Measurements from ENCODE around the gene RHOD. TPM values are rescaled to one million over a fixed set of nuclear protein-coding genes. Genes with fewer than 3 reads are reported as not detected.

RHOD gene
- polyA plus RNA-seq, 1 donor from 2014 or later = not detected

- Histone ChIP-seq H2AFZ (ENCODE audit: low read depth, low read length) (no peak overlapping the region), H3K4me3 (ENCODE audit: low read length) (no peak overlapping the region), H3F3A (ENCODE audit: insufficient read depth, low read length, poor library complexity, severe bottlenecking) (no peaks in the 10 kb centered on the region), H3K4me2 (ENCODE audit: low read length) (no peak overlapping the region), H3K27me3 (ENCODE audit: insufficient read depth, low read depth, low read length) (no peaks in the 10 kb centered on the region), H3K27ac (ENCODE audit: low read length) (no peak overlapping the region), H3K36me3 (ENCODE audit: insufficient read depth, low read length) (no peaks in the 10 kb centered on the region), H3K9me3 (ENCODE audit: low read length) (no peaks in the 10 kb centered on the region), H3K79me2 (replicated peaks; ENCODE audit: insufficient read depth, low read length) (no peaks in the 10 kb centered on the region), H3K9ac (ENCODE audit: low read length) (no peak overlapping the region), H3K9me2 (ENCODE audit: insufficient read depth, low read length) (no peaks in the 10 kb centered on the region), H4K20me1 (ENCODE audit: insufficient read depth) (no peaks in the 10 kb centered on the region)
- TF ChIP-seq POLR2AphosphoS5 (IDR thresholded peaks at IDR 0.05) (no peak), TAF1 (IDR thresholded peaks at IDR 0.05; ENCODE audit: low read depth) (no peak), MXI1 (conservative IDR thresholded peaks at IDR 0.05; ENCODE audit: poor library complexity, severe bottlenecking) (no peak)
Measured at GRCh38 chr11:67043572-67044349, 12.9 kb upstream of the RHOD start.

- no peaks in the 10 kb centered on the region for H3K9me3 ChIP-seq (ENCODE audit: low read length)
- H2AFZ ChIP-seq (ENCODE audit: low read depth, low read length) = no peak overlapping the region
- H3K27me3 ChIP-seq (ENCODE audit: insufficient read depth, low read depth, low read length) = no peaks in the 10 kb centered on the region
- no peak overlapping the region for H3K9ac ChIP-seq (ENCODE audit: low read length)
- no peaks in the 10 kb centered on the region for H3K36me3 ChIP-seq (ENCODE audit: insufficient read depth, low read length)
- no peak for TF ChIP-seq POLR2AphosphoS5 (IDR thresholded peaks at IDR 0.05)
- TF ChIP-seq TAF1 (IDR thresholded peaks at IDR 0.05; ENCODE audit: low read depth) = no peak
- no peak for TF ChIP-seq EZH2 (IDR thresholded peaks at IDR 0.05; ENCODE audit: borderline replicate concordance, insufficient read depth, low read length, poor library complexity, severe bottlenecking)
- TF ChIP-seq MXI1 (conservative IDR thresholded peaks at IDR 0.05; ENCODE audit: poor library complexity, severe bottlenecking) = no peak
- no peak for TF ChIP-seq RAD21 (conservative IDR thresholded peaks at IDR 0.05)
- no peak for TF ChIP-seq SMC3 (conservative IDR thresholded peaks at IDR 0.05; ENCODE audit: poor library complexity)
- no peak for TF ChIP-seq REST (IDR thresholded peaks at IDR 0.05; ENCODE audit: borderline replicate concordance)
- TF ChIP-seq CTCF (IDR thresholded peaks at IDR 0.05; ENCODE audit: poor library complexity, severe bottlenecking) = no peak
- no peak for TF ChIP-seq EP300 (conservative IDR thresholded peaks at IDR 0.05; ENCODE audit: poor library complexity, severe bottlenecking)
- H4K20me1 ChIP-seq (ENCODE audit: insufficient read depth) = no peaks in the 10 kb centered on the region
- no peaks in the 10 kb centered on the region for H3F3A ChIP-seq (ENCODE audit: insufficient read depth, low read length, poor library complexity, severe bottlenecking)
- no peak overlapping the region for H3K4me2 ChIP-seq (ENCODE audit: low read length)
- H3K4me3 ChIP-seq (ENCODE audit: low read length) = no peak overlapping the region
- H3K9me2 ChIP-seq (ENCODE audit: insufficient read depth, low read length) = no peaks in the 10 kb centered on the region
- no peak overlapping the region for H3K27ac ChIP-seq (ENCODE audit: low read length)
- no peaks in the 10 kb centered on the region for H3K79me2 ChIP-seq (replicated peaks; ENCODE audit: insufficient read depth, low read length)
Measured at GRCh38 chr11:67044496-67044895, 12.2 kb upstream of the RHOD start.
